Suprapubic skin (tissue), 4 donors: ENCODE measurements around the gene PANX3. TPM values are rescaled to one million over a fixed set of nuclear protein-coding genes. Genes with fewer than 3 reads are reported as not detected.

Source experiments
- DNase-seq, 2 donors: peaks; one replicate each; pipeline ENCODE4 v3.0.0-alpha.2; 2019; ENCODE audit warnings: low spot score in 2 of 2
- H3K27ac ChIP-seq: fragments of 200-600 bp; sonication (generic); one replicate; pipeline ENCODE4 v1.5.1; 2019
- H3K27me3 ChIP-seq: fragments of 200-600 bp; sonication (generic); one replicate; pipeline ENCODE4 v1.5.1; 2019
- H3K36me3 ChIP-seq: fragments of 200-600 bp; sonication (generic); one replicate; pipeline ENCODE4 v1.5.1; 2019
- H3K4me1 ChIP-seq: fragments of 200-600 bp; sonication (generic); one replicate; pipeline ENCODE4 v1.5.1; 2019
- H3K4me3 ChIP-seq: fragments of 200-600 bp; sonication (generic); one replicate; pipeline ENCODE4 v1.5.1; 2019; ENCODE audit warnings: mild to moderate bottlenecking
- H3K9me3 ChIP-seq: fragments of 200-600 bp; sonication (generic); one replicate; pipeline ENCODE4 v1.5.1; 2019
- EP300 ChIP-seq: sonication (generic); formaldehyde crosslinking; IDR thresholded peaks from one replicate; pipeline ENCODE4 v1.6.1; 2017; ENCODE audit warnings: antibody characterized with exemption
- POLR2A ChIP-seq, 2 donors: fragments of 450-650 bp; IDR thresholded peaks; one replicate each; pipeline ENCODE4 v1.6.1; 2017; ENCODE audit warnings: antibody characterized with exemption in 2 of 2, mild to moderate bottlenecking in 2 of 2, moderate library complexity in 2 of 2
- POLR2AphosphoS5 ChIP-seq, 3 donors: sonication (generic); formaldehyde crosslinking; IDR thresholded peaks; one replicate each; pipeline ENCODE4 v1.6.1; 2017; ENCODE audit warnings: antibody characterized with exemption in 3 of 3
- WGBS: methylation state at CpG from one replicate; pipeline ENCODE4 v1.1.5; 2018; 5-methylcytosine and 5-hydroxymethylcytosine counted together
- total RNA-seq, 4 donors: library from RNA; depleted of rRNA; stranded (reverse); fragments of >200 nt; gene quantifications; one replicate each; pipeline ENCODE4 v1.1.0, GENCODE V29; 2016
- TF ChIP-seq, protein P1 (sequence below), 2 donors: fragments of 200-600 bp in 1 of 2; fragments of 450-650 bp in 1 of 2; sonication (generic) in 1 of 2; IDR thresholded peaks; one replicate each; pipeline ENCODE4 v1.5.1; 2016 to 2019; ENCODE audit warnings: antibody characterized with exemption in 2 of 2, mild to moderate bottlenecking in 1 of 2, moderate library complexity in 1 of 2

PANX3 gene
- total RNA-seq, 4 donors from 2014 or later: not detected

DNA sequence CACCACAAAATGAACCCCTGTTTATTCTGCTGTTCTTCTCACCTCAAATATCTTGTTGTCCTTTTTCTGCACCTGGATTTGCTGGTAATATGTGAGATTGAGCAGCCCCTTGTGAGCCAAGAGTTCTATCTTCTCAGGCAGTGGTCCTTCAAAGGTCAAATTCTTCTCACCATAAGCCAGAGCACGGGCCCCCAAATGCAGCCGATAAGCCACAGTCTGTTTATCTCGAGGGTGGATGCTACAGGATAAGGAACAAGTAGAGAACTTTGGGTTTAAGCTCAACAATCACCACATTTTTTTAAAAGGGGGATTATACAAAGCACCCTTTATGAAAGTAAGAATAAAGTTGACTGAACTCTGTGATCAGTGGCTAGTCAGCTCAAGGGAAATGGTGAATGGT, 27.3 kb downstream of the PANX3 start:
- Histone ChIP-seq H3K4me1 (no peaks in the 10 kb centered on the region), H3K36me3 (peaks cover 62% of the 10 kb centered on the region), H3K4me3 (no peak overlapping the region), H3K27ac (no peak overlapping the region), H3K27me3 (no peaks in the 10 kb centered on the region), H3K9me3 (no peaks in the 10 kb centered on the region)
- 86% methylated on average over 3 of the region's 3 CpGs for WGBS
- no peak for DNase-seq
- no peak for TF ChIP-seq POLR2AphosphoS5 (IDR thresholded peaks at IDR 0.05)

DNA sequence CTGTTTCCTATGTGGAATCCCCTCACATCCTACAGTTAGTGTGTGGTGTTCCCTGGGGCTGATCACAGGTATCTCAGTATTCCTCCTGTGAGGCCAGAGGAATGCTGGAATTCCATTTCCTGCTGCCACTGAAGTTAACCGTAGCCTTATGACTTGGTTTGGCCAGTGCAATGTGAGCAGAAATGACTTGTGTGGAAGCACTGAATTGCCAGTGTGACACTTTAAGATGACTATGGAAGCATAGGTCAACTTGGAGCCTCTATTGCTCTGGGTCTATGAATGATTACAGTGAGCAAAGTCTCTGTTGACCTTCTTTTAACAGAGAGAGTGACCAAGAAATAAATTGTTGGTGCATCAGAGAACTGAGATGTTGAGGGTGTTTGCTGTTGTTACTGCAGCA, 28.0 kb downstream of the PANX3 start:
- DNase-seq: no peak
- no peak for TF ChIP-seq POLR2A (IDR thresholded peaks at IDR 0.05)
- no peak for TF ChIP-seq POLR2AphosphoS5 (IDR thresholded peaks at IDR 0.05)
- TF ChIP-seq, protein P1, sequence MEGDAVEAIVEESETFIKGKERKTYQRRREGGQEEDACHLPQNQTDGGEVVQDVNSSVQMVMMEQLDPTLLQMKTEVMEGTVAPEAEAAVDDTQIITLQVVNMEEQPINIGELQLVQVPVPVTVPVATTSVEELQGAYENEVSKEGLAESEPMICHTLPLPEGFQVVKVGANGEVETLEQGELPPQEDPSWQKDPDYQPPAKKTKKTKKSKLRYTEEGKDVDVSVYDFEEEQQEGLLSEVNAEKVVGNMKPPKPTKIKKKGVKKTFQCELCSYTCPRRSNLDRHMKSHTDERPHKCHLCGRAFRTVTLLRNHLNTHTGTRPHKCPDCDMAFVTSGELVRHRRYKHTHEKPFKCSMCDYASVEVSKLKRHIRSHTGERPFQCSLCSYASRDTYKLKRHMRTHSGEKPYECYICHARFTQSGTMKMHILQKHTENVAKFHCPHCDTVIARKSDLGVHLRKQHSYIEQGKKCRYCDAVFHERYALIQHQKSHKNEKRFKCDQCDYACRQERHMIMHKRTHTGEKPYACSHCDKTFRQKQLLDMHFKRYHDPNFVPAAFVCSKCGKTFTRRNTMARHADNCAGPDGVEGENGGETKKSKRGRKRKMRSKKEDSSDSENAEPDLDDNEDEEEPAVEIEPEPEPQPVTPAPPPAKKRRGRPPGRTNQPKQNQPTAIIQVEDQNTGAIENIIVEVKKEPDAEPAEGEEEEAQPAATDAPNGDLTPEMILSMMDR (IDR thresholded peaks at IDR 0.05): no peak
- TF ChIP-seq EP300: no peak
- no peaks in the 10 kb centered on the region for H3K9me3 ChIP-seq
- no peak overlapping the region for H3K4me3 ChIP-seq
- no peak overlapping the region for H3K27ac ChIP-seq
- no peaks in the 10 kb centered on the region for H3K4me1 ChIP-seq
- H3K36me3 ChIP-seq: peaks cover 56% of the 10 kb centered on the region
- 89% methylated on average over 1 of the region's 1 CpG for WGBS
- no peaks in the 10 kb centered on the region for H3K27me3 ChIP-seq

DNA sequence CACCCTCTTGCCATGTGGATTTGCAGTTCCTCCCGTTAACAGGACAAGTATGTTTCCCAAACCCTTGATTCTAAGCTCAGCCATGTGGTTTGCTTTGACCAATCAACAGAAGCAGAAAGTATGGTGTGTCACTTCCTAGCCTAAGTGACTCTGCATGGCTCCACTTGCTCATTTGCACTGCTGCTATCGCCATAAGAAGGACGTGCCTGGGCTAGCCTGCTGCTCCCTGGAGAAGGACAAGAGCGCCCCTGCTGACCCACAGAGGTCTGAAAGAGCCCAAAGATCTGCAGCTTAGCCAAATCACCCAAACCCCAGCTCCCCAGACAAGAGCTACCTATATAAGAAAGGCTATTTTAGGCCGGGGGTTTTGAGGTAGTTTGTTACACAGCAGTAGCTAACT, 29.4 kb downstream of the PANX3 start:
- Histone ChIP-seq H3K27me3 (no peaks in the 10 kb centered on the region), H3K27ac (no peak overlapping the region), H3K4me3 (no peak overlapping the region), H3K4me1 (peaks cover 5% of the 10 kb centered on the region), H3K9me3 (no peaks in the 10 kb centered on the region), H3K36me3 (peaks cover 41% of the 10 kb centered on the region)
- no peak for TF ChIP-seq POLR2A (IDR thresholded peaks at IDR 0.05)
- no peak for TF ChIP-seq EP300
- TF ChIP-seq, protein P1 (IDR thresholded peaks at IDR 0.05): no peak
- TF ChIP-seq POLR2AphosphoS5 (IDR thresholded peaks at IDR 0.05): no peak
- 88% methylated on average over 5 of the region's 5 CpGs for WGBS
- no peak for DNase-seq

- Histone ChIP-seq H3K4me3 (no peak overlapping the region), H3K9me3 (no peaks in the 10 kb centered on the region), H3K27ac (no peak overlapping the region), H3K4me1 (peaks cover 5% of the 10 kb centered on the region), H3K36me3 (peaks cover 24% of the 10 kb centered on the region), H3K27me3 (no peaks in the 10 kb centered on the region)
- WGBS: 94% methylated on average over 3 of the region's 3 CpGs
- no peak for DNase-seq
- TF ChIP-seq EP300 (no peak), POLR2AphosphoS5 (IDR thresholded peaks at IDR 0.05) (no peak), POLR2A (IDR thresholded peaks at IDR 0.05) (no peak)
- TF ChIP-seq, protein P1 (IDR thresholded peaks at IDR 0.05): no peak
These were observed 31.4 kb downstream of the PANX3 start for GRCh38 chr11:124642628-124643027.

DNA sequence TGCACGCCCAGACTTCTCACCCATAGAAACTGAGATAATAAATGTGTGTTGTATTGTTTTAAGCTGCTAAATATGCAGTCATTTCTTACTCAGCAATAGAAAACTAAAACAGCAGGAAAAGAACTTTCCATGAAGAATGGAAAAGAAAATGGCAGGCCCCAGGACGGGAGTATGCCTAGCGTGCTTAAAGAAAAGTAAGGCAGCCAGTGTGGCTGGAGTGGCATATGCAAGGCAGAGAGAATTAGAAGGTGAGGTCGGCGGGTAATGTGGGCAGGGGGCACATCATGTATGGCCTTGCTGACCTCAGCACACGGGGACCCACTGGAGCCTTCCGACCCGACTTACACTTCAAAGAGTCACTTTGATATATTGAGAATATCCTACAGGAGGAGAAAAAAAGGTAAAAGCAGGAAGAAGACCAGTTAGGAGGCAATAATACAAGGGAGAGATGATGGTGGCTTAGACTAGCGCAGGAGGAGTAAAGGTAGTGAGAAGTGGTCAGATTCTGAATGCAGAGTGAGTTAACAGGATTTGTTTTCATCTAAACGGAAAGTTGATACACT, 31.9 kb downstream of the PANX3 start:
- Histone ChIP-seq H3K27ac (no peak overlapping the region), H3K4me1 (peaks cover 5% of the 10 kb centered on the region), H3K4me3 (no peak overlapping the region), H3K9me3 (no peaks in the 10 kb centered on the region), H3K36me3 (peaks cover 23% of the 10 kb centered on the region), H3K27me3 (no peaks in the 10 kb centered on the region)
- no peak for DNase-seq
- TF ChIP-seq, protein P1 (IDR thresholded peaks at IDR 0.05): no peak
- TF ChIP-seq EP300: no peak
- TF ChIP-seq POLR2AphosphoS5 (IDR thresholded peaks at IDR 0.05): no peak
- TF ChIP-seq POLR2A (IDR thresholded peaks at IDR 0.05): no peak
- 88% methylated on average over 10 of the region's 10 CpGs for WGBS
